Measurements from ENCODE around the gene PPP1R9A. TPM values are rescaled to one million over a fixed set of nuclear protein-coding genes. Genes with fewer than 3 reads are reported as not detected.

Gene PPP1R9A
- total RNA-seq, 1 experiment from 2014 or later, result 13.5 TPM

- no peaks in the 10 kb centered on the region for H3K9me2 ChIP-seq (ENCODE audit: insufficient read depth)
- no peaks in the 10 kb centered on the region for H3K27me3 ChIP-seq (ENCODE audit: insufficient read depth, low read length)
- no peaks in the 10 kb centered on the region for H4K20me1 ChIP-seq (ENCODE audit: insufficient read depth)
- H3K27ac ChIP-seq (ENCODE audit: low read depth, low read length), result no peak overlapping the region; the same call in 1 of the 2 replicates
- ATAC-seq (no peak), DNase-seq (ENCODE audit: low read depth, low spot score) (no peak)
- peak overlapping the region; percentile 84; the same call in 1 of the 2 replicates for H3K4me2 ChIP-seq (ENCODE audit: low read length)
- H3K9me3 ChIP-seq (ENCODE audit: control insufficient read depth in 1 of 2, insufficient read depth in 1 of 2, low read depth in 1 of 2, low read length in 2 of 2), result no peaks in the 10 kb centered on the region
- intact Hi-C loops (cut with micrococcal nuclease), result no loop called here
- no peaks in the 10 kb centered on the region for H3K79me2 ChIP-seq (ENCODE audit: insufficient read depth, low read length)
- ChIA-PET RAD21 (ENCODE audit: low non-redundant PET in 1 of 2, low total read pairs in 2 of 2, uncharacterized antibody in 2 of 2, unreplicated experiment in 2 of 2) (no interaction called here), POLR2A (no interaction called here), CTCF (no interaction called here)
- H3K36me3 ChIP-seq (ENCODE audit: control insufficient read depth in 1 of 2, insufficient read depth in 2 of 2, low read length in 2 of 2), result no peaks in the 10 kb centered on the region
- H3K9ac ChIP-seq (ENCODE audit: low read length), result no peak overlapping the region
- TF ChIP-seq, protein P1, sequence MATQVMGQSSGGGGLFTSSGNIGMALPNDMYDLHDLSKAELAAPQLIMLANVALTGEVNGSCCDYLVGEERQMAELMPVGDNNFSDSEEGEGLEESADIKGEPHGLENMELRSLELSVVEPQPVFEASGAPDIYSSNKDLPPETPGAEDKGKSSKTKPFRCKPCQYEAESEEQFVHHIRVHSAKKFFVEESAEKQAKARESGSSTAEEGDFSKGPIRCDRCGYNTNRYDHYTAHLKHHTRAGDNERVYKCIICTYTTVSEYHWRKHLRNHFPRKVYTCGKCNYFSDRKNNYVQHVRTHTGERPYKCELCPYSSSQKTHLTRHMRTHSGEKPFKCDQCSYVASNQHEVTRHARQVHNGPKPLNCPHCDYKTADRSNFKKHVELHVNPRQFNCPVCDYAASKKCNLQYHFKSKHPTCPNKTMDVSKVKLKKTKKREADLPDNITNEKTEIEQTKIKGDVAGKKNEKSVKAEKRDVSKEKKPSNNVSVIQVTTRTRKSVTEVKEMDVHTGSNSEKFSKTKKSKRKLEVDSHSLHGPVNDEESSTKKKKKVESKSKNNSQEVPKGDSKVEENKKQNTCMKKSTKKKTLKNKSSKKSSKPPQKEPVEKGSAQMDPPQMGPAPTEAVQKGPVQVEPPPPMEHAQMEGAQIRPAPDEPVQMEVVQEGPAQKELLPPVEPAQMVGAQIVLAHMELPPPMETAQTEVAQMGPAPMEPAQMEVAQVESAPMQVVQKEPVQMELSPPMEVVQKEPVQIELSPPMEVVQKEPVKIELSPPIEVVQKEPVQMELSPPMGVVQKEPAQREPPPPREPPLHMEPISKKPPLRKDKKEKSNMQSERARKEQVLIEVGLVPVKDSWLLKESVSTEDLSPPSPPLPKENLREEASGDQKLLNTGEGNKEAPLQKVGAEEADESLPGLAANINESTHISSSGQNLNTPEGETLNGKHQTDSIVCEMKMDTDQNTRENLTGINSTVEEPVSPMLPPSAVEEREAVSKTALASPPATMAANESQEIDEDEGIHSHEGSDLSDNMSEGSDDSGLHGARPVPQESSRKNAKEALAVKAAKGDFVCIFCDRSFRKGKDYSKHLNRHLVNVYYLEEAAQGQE (IDR thresholded peaks at IDR 0.05; ENCODE audit: low read depth), result no peak
- TF ChIP-seq EGR1 (IDR thresholded peaks at IDR 0.05; ENCODE audit: low read depth) (no peak), CEBPB (IDR thresholded peaks at IDR 0.05; ENCODE audit: low read depth) (no peak), ELF1 (IDR thresholded peaks at IDR 0.05; ENCODE audit: borderline replicate concordance, low read depth) (no peak), YY1 (IDR thresholded peaks at IDR 0.05; ENCODE audit: extremely low read depth, insufficient replicate concordance, low read depth, low read length) (no peak)
- TF ChIP-seq, protein P2, sequence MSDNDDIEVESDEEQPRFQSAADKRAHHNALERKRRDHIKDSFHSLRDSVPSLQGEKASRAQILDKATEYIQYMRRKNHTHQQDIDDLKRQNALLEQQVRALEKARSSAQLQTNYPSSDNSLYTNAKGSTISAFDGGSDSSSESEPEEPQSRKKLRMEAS (IDR thresholded peaks at IDR 0.05), result no peak
- H3K4me3 ChIP-seq (replicated peaks in 1 of 2; ENCODE audit: low read depth in 1 of 2, low read length in 2 of 2), result no peak overlapping the region
- no TSS peak for BruUV-seq (replicated peaks)
- H3K4me1 ChIP-seq (ENCODE audit: control insufficient read depth in 1 of 2, insufficient read depth in 2 of 2, low read length in 2 of 2), result peaks cover 3 to 18% of the 10 kb centered on the region in 2 experiments; a peak in 3 of 4 replicates
- H2AFZ ChIP-seq (ENCODE audit: low read depth, low read length, poor library complexity, severe bottlenecking), result peak overlapping the region; percentile 74
Observed at GRCh38 chr7:94906065-94906851, 1.1 kb upstream of the PPP1R9A start.
